Uterus (tissue), 2 donors: ENCODE results near the gene SLC17A7.

Source experiments
- POLR2A ChIP-seq, 2 donors: fragments of 450-650 bp; IDR thresholded peaks; one replicate each; pipeline ENCODE4 v1.6.1; 2016; ENCODE audit warnings: antibody characterized with exemption in 2 of 2, mild to moderate bottlenecking in 1 of 2, moderate library complexity in 1 of 2
- TF ChIP-seq, protein P1 (sequence below), 4 experiments: fragments of 200-600 bp in 2 of 4; fragments of 450-650 bp in 2 of 4; sonication (generic) in 2 of 4; IDR thresholded peaks; one replicate each; pipeline ENCODE4 v1.5.1; 2016 to 2019; ENCODE audit warnings: antibody characterized with exemption in 4 of 4, mild to moderate bottlenecking in 2 of 4, moderate library complexity in 1 of 4

DNA sequence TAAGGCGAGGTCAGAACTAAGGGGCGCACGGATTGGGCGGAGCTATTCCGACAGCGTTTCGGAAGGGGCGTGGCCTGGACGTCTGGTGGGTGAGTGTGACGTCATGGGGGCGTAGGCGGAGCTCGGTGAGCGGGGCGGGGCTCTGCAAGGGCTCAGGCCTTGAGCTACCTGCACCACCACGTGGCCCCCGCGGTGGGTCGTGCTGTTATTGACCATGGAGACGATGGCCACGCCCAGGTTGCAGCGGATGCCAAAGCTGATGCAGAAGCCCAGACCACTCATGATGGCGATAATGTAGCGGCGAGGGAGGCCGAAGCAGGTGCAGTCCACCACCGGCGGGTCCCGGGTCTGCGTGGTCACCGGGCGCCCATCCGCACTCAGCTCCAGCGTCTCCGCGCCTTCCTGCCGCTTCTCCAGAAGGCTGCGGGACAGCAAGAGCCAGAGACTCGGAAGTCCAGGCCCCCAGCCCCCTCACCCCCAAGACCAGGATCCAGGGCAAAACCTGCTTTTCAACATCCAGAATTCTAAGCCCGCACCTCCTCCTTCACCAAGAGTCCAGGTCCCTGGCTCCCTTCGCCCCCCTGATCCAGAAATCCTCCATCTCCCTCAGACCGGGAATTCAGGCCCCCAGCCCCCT is 4.8 kb downstream of the SLC17A7 start:
- TF ChIP-seq, protein P1, sequence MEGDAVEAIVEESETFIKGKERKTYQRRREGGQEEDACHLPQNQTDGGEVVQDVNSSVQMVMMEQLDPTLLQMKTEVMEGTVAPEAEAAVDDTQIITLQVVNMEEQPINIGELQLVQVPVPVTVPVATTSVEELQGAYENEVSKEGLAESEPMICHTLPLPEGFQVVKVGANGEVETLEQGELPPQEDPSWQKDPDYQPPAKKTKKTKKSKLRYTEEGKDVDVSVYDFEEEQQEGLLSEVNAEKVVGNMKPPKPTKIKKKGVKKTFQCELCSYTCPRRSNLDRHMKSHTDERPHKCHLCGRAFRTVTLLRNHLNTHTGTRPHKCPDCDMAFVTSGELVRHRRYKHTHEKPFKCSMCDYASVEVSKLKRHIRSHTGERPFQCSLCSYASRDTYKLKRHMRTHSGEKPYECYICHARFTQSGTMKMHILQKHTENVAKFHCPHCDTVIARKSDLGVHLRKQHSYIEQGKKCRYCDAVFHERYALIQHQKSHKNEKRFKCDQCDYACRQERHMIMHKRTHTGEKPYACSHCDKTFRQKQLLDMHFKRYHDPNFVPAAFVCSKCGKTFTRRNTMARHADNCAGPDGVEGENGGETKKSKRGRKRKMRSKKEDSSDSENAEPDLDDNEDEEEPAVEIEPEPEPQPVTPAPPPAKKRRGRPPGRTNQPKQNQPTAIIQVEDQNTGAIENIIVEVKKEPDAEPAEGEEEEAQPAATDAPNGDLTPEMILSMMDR (IDR thresholded peaks at IDR 0.05) = no peak
- TF ChIP-seq POLR2A (IDR thresholded peaks at IDR 0.05) = no peak
